Lower leg skin (tissue), 4 donors: ENCODE data around the gene CTDSPL2. TPM values are rescaled to one million over a fixed set of nuclear protein-coding genes. Genes with fewer than 3 reads are reported as not detected.

ENCODE experiments used
- DNase-seq, 2 donors: peaks; one replicate each; pipeline ENCODE4 v3.0.0-alpha.2; 2019; ENCODE audit warnings: low spot score in 2 of 2
- H3K4me3 ChIP-seq: fragments of 200-600 bp; sonication (generic); 2 replicates; pipeline ENCODE4 v1.5.1; 2017; ENCODE audit warnings: mild to moderate bottlenecking, low read depth; ENCODE audit not compliant: poor library complexity, severe bottlenecking
- POLR2A ChIP-seq, 2 donors: fragments of 450-650 bp; IDR thresholded peaks; one replicate each; pipeline ENCODE4 v1.6.1; 2016 to 2017; ENCODE audit warnings: antibody characterized with exemption in 2 of 2, mild to moderate bottlenecking in 1 of 2, moderate library complexity in 1 of 2
- WGBS, 2 donors: methylation state at CpG; one replicate each; pipeline ENCODE4 v1.1.5; 2018; 5-methylcytosine and 5-hydroxymethylcytosine counted together
- intact Hi-C: fragments of 100-400 bp; cut with DNase I; formaldehyde crosslinking; loops from one replicate; pipeline ENCODE4 v1.15.0; 2023; ENCODE audit warnings: low total_unique reads
- total RNA-seq, 4 donors: library from RNA; depleted of rRNA; stranded (reverse); fragments of >200 nt; gene quantifications; one replicate each; pipeline ENCODE4 v1.1.0, GENCODE V29; 2016
- TF ChIP-seq, protein P1 (sequence below), 3 donors: fragments of 450-650 bp; IDR thresholded peaks; one replicate each; pipeline ENCODE4 v1.5.1; 2016; ENCODE audit warnings: antibody characterized with exemption in 3 of 3, mild to moderate bottlenecking in 3 of 3, moderate library complexity in 2 of 3

The CTDSPL2 gene
- total RNA-seq, 4 donors from 2014 or later, result 26.5 to 54.2 (median 45.9) TPM

DNA sequence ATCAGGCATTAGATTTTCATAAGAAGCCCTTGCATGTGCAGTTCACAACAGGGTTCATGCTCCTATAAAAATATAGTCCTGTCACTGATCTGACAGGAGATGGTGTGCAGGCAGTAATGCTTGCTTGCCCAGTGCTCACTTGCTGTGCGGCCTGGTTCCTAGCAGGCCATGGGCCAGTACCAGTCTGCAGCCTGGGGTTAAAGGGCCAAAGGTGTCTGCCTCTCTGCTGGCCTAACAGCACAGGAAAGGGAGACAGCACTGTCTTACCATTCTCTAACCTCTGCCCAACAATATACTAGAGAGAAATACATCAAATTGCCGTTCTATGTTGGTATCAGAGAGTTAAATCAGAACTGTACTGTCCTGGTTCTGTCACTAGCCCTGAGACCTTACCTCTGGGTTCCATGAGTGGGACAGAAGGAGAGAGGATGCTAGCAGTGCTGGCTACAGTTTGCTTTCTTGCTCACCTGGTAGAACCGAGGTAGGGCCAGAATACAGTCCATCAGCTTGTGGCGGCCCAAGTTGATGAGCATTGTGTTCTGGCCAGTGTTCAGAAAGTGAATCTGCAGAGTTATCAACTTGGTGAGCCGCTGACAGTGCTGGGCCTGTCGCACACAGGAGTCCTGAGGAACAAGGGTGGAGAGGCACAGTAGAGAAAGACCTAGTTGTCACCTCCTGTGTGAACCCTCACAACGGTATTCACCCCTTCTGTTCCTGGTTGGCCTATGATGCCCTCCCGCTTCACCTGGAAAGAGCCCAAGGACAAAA, 138.1 kb downstream of the CTDSPL2 start:
- intact Hi-C loops, result loop anchor here (10.0 kb wide), 1 partner anchor 59 kb away; no protein-coding TSS in a partner anchor
- TF ChIP-seq, protein P1, sequence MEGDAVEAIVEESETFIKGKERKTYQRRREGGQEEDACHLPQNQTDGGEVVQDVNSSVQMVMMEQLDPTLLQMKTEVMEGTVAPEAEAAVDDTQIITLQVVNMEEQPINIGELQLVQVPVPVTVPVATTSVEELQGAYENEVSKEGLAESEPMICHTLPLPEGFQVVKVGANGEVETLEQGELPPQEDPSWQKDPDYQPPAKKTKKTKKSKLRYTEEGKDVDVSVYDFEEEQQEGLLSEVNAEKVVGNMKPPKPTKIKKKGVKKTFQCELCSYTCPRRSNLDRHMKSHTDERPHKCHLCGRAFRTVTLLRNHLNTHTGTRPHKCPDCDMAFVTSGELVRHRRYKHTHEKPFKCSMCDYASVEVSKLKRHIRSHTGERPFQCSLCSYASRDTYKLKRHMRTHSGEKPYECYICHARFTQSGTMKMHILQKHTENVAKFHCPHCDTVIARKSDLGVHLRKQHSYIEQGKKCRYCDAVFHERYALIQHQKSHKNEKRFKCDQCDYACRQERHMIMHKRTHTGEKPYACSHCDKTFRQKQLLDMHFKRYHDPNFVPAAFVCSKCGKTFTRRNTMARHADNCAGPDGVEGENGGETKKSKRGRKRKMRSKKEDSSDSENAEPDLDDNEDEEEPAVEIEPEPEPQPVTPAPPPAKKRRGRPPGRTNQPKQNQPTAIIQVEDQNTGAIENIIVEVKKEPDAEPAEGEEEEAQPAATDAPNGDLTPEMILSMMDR (IDR thresholded peaks at IDR 0.05), result no peak
- H3K4me3 ChIP-seq, result no peak overlapping the region
- 95 to 98% methylated on average over 8 of the region's 8 CpGs for WGBS, 2 donors
- no peak for DNase-seq

DNA sequence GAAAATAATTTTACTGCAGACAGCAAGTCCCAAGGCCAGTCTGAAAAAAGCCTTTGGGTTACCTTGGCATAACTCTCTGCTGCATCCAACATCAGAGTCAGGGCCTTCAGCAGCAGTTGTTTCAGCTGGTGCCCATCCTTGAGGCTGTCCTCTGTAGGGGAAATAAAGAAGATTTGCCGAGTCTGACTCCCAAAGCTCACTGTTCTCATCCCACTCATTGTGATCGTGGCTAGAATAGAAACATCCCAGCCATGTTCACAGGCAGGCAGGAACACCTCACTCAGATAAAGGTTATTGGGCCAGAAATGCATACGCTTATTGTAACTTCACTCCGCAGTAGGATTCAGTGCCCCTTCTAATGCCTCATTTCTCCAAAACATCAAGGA, 138.7 kb downstream of the CTDSPL2 start:
- intact Hi-C loops, result loop anchor here (10.0 kb wide), 1 partner anchor 59 kb away; no protein-coding TSS in a partner anchor
- 95 to 96% methylated on average over 4 of the region's 4 CpGs for WGBS, 2 donors

DNA sequence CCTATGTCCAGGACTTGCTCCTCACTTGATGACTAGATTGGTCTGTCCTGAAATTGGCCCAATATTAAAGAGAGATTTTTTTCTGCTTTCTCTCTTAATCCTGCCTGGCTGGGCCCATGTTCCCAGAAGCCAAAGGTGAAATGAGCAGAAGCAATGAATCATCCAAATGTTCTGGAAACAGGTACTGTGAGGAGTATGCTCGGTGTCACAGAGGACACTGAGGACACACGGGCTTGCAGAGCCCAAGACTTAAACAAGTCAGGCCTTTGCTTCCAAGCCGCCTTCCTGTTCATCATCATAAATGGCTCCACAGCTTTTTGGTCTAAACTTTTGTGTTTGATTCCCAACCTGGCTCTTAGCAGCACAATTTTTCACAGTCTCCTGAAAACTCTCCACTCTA, 140.9 kb downstream of the CTDSPL2 start:
- intact Hi-C loops, result loop anchor here (10.0 kb wide), 1 partner anchor 56 kb away; no protein-coding TSS in a partner anchor

More for the DNA sequence above, 138.7 kb downstream of the CTDSPL2 start:
- DNase-seq, result no peak
- H3K4me3 ChIP-seq, result no peak overlapping the region
- TF ChIP-seq, protein P1 (IDR thresholded peaks at IDR 0.05), result no peak
- no peak for TF ChIP-seq POLR2A (IDR thresholded peaks at IDR 0.05)

DNA sequence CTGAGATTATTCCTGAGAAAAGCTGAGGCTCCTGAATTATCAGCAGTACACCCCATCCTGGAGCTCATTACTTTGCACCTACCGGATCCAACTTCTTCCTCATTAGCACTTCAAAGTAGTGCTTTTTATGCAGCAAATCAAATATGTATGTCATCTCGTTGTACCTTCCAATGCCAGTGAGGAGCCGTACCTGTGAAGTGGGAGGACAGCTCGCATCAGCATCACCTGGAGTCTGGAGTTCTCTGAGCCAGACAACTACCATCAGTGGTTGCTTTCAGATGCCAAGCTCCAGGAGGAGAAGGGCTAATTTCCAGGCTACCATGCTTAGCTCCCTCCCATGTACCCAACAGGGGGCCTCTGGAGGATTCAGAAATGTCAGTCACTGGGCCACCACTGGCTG, 141.9 kb downstream of the CTDSPL2 start:
- intact Hi-C loops, result loop anchor here (10.0 kb wide), 1 partner anchor 55 kb away; no protein-coding TSS in a partner anchor
- DNase-seq, result no peak
- no peak overlapping the region for H3K4me3 ChIP-seq
- TF ChIP-seq, protein P1 (IDR thresholded peaks at IDR 0.05), result no peak
- TF ChIP-seq POLR2A (IDR thresholded peaks at IDR 0.05), result no peak
- 94 to 98% methylated on average over 4 of the region's 4 CpGs for WGBS, 2 donors

More for the DNA sequence above, 140.9 kb downstream of the CTDSPL2 start:
- 73 to 78% methylated on average over 3 of the region's 3 CpGs for WGBS, 2 donors
- no peak for DNase-seq
- no peak for TF ChIP-seq POLR2A (IDR thresholded peaks at IDR 0.05)
- TF ChIP-seq, protein P1 (IDR thresholded peaks at IDR 0.05), result no peak
- no peak overlapping the region for H3K4me3 ChIP-seq

DNA sequence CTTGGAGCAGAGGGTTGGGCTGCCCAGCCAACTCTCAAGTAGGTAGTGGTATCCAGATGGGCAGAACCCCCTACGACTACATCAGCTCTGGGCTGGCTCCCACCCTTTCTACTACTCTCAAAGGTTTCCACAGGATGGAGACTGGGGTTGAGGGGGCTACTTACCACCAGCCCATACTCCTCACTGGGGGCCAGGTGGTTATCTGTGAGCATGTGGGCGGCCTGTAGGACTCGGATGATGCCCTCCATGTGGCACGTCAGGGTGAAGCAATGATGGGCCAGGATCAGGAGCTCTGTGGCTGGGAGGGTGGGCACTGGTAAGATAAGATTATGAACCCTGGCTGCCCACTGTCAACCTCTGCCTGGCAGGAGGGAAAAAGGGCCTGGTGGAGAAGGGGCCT, 142.9 kb downstream of the CTDSPL2 start:
- TF ChIP-seq POLR2A (IDR thresholded peaks at IDR 0.05), result no peak
- TF ChIP-seq, protein P1 (IDR thresholded peaks at IDR 0.05), result no peak
- H3K4me3 ChIP-seq, result no peak overlapping the region
- intact Hi-C loops, result no loop called here
- WGBS, 2 donors, result 97 to 100% methylated on average over 3 to 4 of the region's 4 CpGs
- no peak for DNase-seq
